ENCODE measurements around the gene SETD2. TPM values are rescaled to one million over a fixed set of nuclear protein-coding genes. Genes with fewer than 3 reads are reported as not detected.

The SETD2 gene
- total RNA-seq, 1 experiment from 2014 or later = 23.1 TPM

- DNase-seq (ENCODE audit: low read depth) = no peak
Observed at GRCh38 chr3:46999516-47000197, 164.3 kb downstream of the SETD2 start.

GRCh38 chr3:46998852-46999515 is 164.9 kb downstream of the SETD2 start:
- DNase-seq (ENCODE audit: low read depth) = no peak

GRCh38 chr3:46998121-46998851 is 165.6 kb downstream of the SETD2 start:
- peak; percentile 11 for DNase-seq (ENCODE audit: low read depth)

- no peak for DNase-seq (ENCODE audit: low read depth)
Observed at GRCh38 chr3:46997453-46998091, 166.3 kb downstream of the SETD2 start.

- no peak for DNase-seq (ENCODE audit: low read depth)
Observed at GRCh38 chr3:46996689-46997452, 167.0 kb downstream of the SETD2 start.

- DNase-seq (ENCODE audit: low read depth) = no peak
Observed at GRCh38 chr3:46995901-46996562, 167.9 kb downstream of the SETD2 start.

GRCh38 chr3:46994801-46995731 is 168.8 kb downstream of the SETD2 start:
- DNase-seq (ENCODE audit: low read depth) = no peak

- no peak for DNase-seq (ENCODE audit: low read depth)
Observed at GRCh38 chr3:46993986-46994385, 169.9 kb downstream of the SETD2 start.

- DNase-seq (ENCODE audit: low read depth) = no peak
Observed at GRCh38 chr3:46993292-46993691, 170.6 kb downstream of the SETD2 start.

- no peak for DNase-seq (ENCODE audit: low read depth)
Observed at GRCh38 chr3:46992231-46992630, 171.7 kb downstream of the SETD2 start.

GRCh38 chr3:46991406-46992165 is 172.3 kb downstream of the SETD2 start:
- DNase-seq (ENCODE audit: low read depth) = no peak

- no peak for DNase-seq (ENCODE audit: low read depth)
Observed at GRCh38 chr3:46990573-46991374, 173.1 kb downstream of the SETD2 start.

- no peak for DNase-seq (ENCODE audit: low read depth)
Observed at GRCh38 chr3:46989146-46989810, 174.6 kb downstream of the SETD2 start.

GRCh38 chr3:46988616-46989015 is 175.3 kb downstream of the SETD2 start:
- DNase-seq (ENCODE audit: low read depth) = no peak

- DNase-seq (ENCODE audit: low read depth) = no peak
Observed at GRCh38 chr3:46987743-46988401, 176.0 kb downstream of the SETD2 start.

GRCh38 chr3:46987319-46987742 is 176.6 kb downstream of the SETD2 start:
- DNase-seq (ENCODE audit: low read depth) = no peak

GRCh38 chr3:46986782-46987310 is 177.1 kb downstream of the SETD2 start:
- no peak for DNase-seq (ENCODE audit: low read depth)
